GM12891 (cell line): Measurements from ENCODE around the gene GMEB2.

Experiments
- PAX5 ChIP-seq: IDR thresholded peaks from 2 replicates; pipeline ENCODE4 v1.6.1; 2011; ENCODE audit warnings: low read length, moderate library complexity, mild to moderate bottlenecking; ENCODE audit not compliant: insufficient read depth, severe bottlenecking
- POLR2A ChIP-seq: IDR thresholded peaks from 2 replicates; pipeline ENCODE4 v1.6.1; 2011; ENCODE audit warnings: low read depth, low read length, control low read depth
- POLR2AphosphoS5 ChIP-seq: IDR thresholded peaks from 2 replicates; pipeline ENCODE4 v1.6.1; 2011; ENCODE audit warnings: low read depth, low read length, control low read depth
- POU2F2 ChIP-seq: IDR thresholded peaks from 2 replicates; pipeline ENCODE4 v1.6.1; 2011; ENCODE audit warnings: low read depth, mild to moderate bottlenecking, control low read depth, low read length, moderate library complexity
- SPI1 ChIP-seq: IDR thresholded peaks from 2 replicates; pipeline ENCODE4 v1.6.1; 2011; ENCODE audit warnings: low read depth, low read length, control low read depth
- TAF1 ChIP-seq: IDR thresholded peaks from 2 replicates; pipeline ENCODE4 v1.6.1; 2011; ENCODE audit warnings: low read depth, low read length, control low read depth

- TF ChIP-seq POLR2AphosphoS5, result no peak
- no peak for TF ChIP-seq TAF1
- no peak for TF ChIP-seq POU2F2
- TF ChIP-seq SPI1, result no peak
- no peak for TF ChIP-seq POLR2A
- TF ChIP-seq PAX5, result no peak
Measured at GRCh38 chr20:63627751-63628245, 897 bp upstream of the GMEB2 start.
